Measurements from ENCODE around the gene OR4M1. TPM values are rescaled to one million over a fixed set of nuclear protein-coding genes. Genes with fewer than 3 reads are reported as not detected.
A peak's percentile ranks its signal among the peaks of the same experiment; 100 is the strongest.
"Not testable (repeated sequence)": the region's sequence is repeated elsewhere in the genome, so short reads cannot be mapped to it uniquely, and the experiment has no call there.

Gene OR4M1
- total RNA-seq: not detected
- long read RNA-seq: 0 reads

GRCh38 chr14:19773204-19773603 lies at the start of gene OR4M1:
TSS of gene OR4M1 (plus strand) at chr14:19773504. CDS start at chr14:19780323, 6,819 bp downstream.
- H3K4me3 ChIP-seq; DNase-seq; H3K36me3 ChIP-seq; H3K27me3 ChIP-seq; intact Hi-C loops (cut with DNase I); H3K27ac ChIP-seq; H3K9me3 ChIP-seq; ATAC-seq; H3K4me1 ChIP-seq: not testable (repeated sequence)

GRCh38 chr14:19729359-19729758 lies 43.9 kb upstream of the OR4M1 start:
- Histone ChIP-seq H3K9me3 (peaks cover 7% of the 10 kb centered on the region), H3K27ac (no peak overlapping the region), H3K36me3 (no peaks in the 10 kb centered on the region), H3K27me3 (no peaks in the 10 kb centered on the region), H3K4me3 (no peak overlapping the region), H3K4me1 (no peaks in the 10 kb centered on the region)
- intact Hi-C loops (cut with DNase I): no loop called here
- DNase-seq (no peak), ATAC-seq (peak; percentile 17)
- no peak for TF ChIP-seq CTCF (IDR thresholded peaks at IDR 0.05)

GRCh38 chr14:19729763-19730162 lies 43.5 kb upstream of the OR4M1 start:
- no peak for DNase-seq
- intact Hi-C loops (cut with DNase I): no loop called here
- H3K27me3 ChIP-seq: no peaks in the 10 kb centered on the region
- H3K4me1 ChIP-seq: no peaks in the 10 kb centered on the region
- peak; percentile 23 for ATAC-seq
- TF ChIP-seq CTCF (IDR thresholded peaks at IDR 0.05): no peak
- peaks cover 7% of the 10 kb centered on the region for H3K9me3 ChIP-seq
- no peak overlapping the region for H3K27ac ChIP-seq
- no peak overlapping the region for H3K4me3 ChIP-seq
- H3K36me3 ChIP-seq: no peaks in the 10 kb centered on the region

GRCh38 chr14:19733893-19734292 lies 39.4 kb upstream of the OR4M1 start:
- H3K27ac ChIP-seq; H3K27me3 ChIP-seq; H3K4me3 ChIP-seq; H3K9me3 ChIP-seq; H3K36me3 ChIP-seq; H3K4me1 ChIP-seq; intact Hi-C loops (cut with DNase I); DNase-seq: not testable (repeated sequence)
- ATAC-seq: peak; percentile 12

- no peaks in the 10 kb centered on the region for H3K4me1 ChIP-seq
- intact Hi-C loops (cut with DNase I): no loop called here
Observed at GRCh38 chr14:19743256-19743655, 30.0 kb upstream of the OR4M1 start, which contains the start of gene OR4Q3. TSS of gene OR4Q3 (plus strand) at chr14:19743571.

GRCh38 chr14:19752316-19752715 lies 21.0 kb upstream of the OR4M1 start:
- H3K27me3 ChIP-seq; H3K4me1 ChIP-seq; H3K27ac ChIP-seq; H3K36me3 ChIP-seq; H3K9me3 ChIP-seq; H3K4me3 ChIP-seq; ATAC-seq; DNase-seq; intact Hi-C loops (cut with DNase I): not testable (repeated sequence)

More at GRCh38 chr14:19743256-19743655, 30.0 kb upstream of the OR4M1 start, which contains the start of gene OR4Q3:
- Histone ChIP-seq H3K36me3 (no peaks in the 10 kb centered on the region), H3K27ac (no peak within 1 kb of the TSS), H3K4me3 (no peak within 1 kb of the TSS), H3K9me3 (no peaks in the 10 kb centered on the region), H3K27me3 (no peaks in the 10 kb centered on the region)
- ATAC-seq: no peak
- DNase-seq: no peak
- TF ChIP-seq CTCF (IDR thresholded peaks at IDR 0.05): no peak

- ATAC-seq (no peak), DNase-seq (no peak)
- no peak for TF ChIP-seq CTCF (IDR thresholded peaks at IDR 0.05)
- Histone ChIP-seq H3K4me3 (no peak overlapping the region), H3K9me3 (no peaks in the 10 kb centered on the region), H3K27ac (no peak overlapping the region), H3K4me1 (no peaks in the 10 kb centered on the region), H3K27me3 (no peaks in the 10 kb centered on the region), H3K36me3 (no peaks in the 10 kb centered on the region)
- intact Hi-C loops (cut with DNase I): no loop called here
Observed at GRCh38 chr14:19754172-19754571, 19.1 kb upstream of the OR4M1 start.

- H3K27ac ChIP-seq; H3K9me3 ChIP-seq; H3K4me3 ChIP-seq; DNase-seq; H3K4me1 ChIP-seq; H3K27me3 ChIP-seq; intact Hi-C loops (cut with DNase I); H3K36me3 ChIP-seq: not testable (repeated sequence)
- ATAC-seq: peak; percentile 31
Observed at GRCh38 chr14:19771491-19771890, 1.8 kb upstream of the OR4M1 start.

All from upper lobe of right lung (tissue), 1 donor.